PC-3 (cell line): ENCODE measurements around the gene FGFBP2.

Source experiments
- CTCF ChIP-seq: fragments of 300-600 bp; sonication (generic); conservative IDR thresholded peaks from 2 replicates; pipeline ENCODE4 v1.5.1; 2017; ENCODE audit warnings: antibody characterized with exemption, low read depth, mild to moderate bottlenecking, low read length
- EZH2 ChIP-seq: fragments of 300-600 bp; sonication (generic); IDR thresholded peaks from one replicate; pipeline ENCODE4 v1.6.1; 2017; ENCODE audit warnings: antibody characterized with exemption, mild to moderate bottlenecking, low read length; ENCODE audit not compliant: unreplicated experiment

- TF ChIP-seq CTCF (no peak), EZH2 (no peak)
These were observed 28.7 kb downstream of the FGFBP2 start for GRCh38 chr4:15934259-15934658.
